ENCODE measurements around the gene FMNL2.

- TF ChIP-seq CTCF (conservative IDR thresholded peaks at IDR 0.05; ENCODE audit: low read depth, low read length) (no peak), EZH2 (IDR thresholded peaks at IDR 0.05; ENCODE audit: borderline replicate concordance, low read depth, low read length, poor library complexity, severe bottlenecking) (no peak)
Measured at GRCh38 chr2:152334701-152335015, 316 bp upstream of the FMNL2 start.

Data from A673 (cell line).